Naive thymus-derived CD8-positive, alpha-beta T cell (primary cell): ENCODE measurements around the gene HSPB8. TPM values are rescaled to one million over a fixed set of nuclear protein-coding genes. Genes with fewer than 3 reads are reported as not detected.

Experiments
- ATAC-seq, 2 donors: fragments of 150-1000 bp; cut with Tn5 transposase in 1 of 2; sonication (Bioruptor Pico), chemical (Tn5 transposase) in 1 of 2; 1 replicate in 1 of 2; 2 replicates in 1 of 2; pipeline ENCODE4 v1.10.0; 2021; ENCODE audit warnings: mild to moderate bottlenecking in 2 of 2, moderate library complexity in 2 of 2
- POLR2A ChIA-PET: fragments of 350-600 bp; sonication (Branson Sonifier 250); formaldehyde crosslinking; loops from one replicate; lab custom pipeline; 2021; ENCODE audit warnings: antibody characterized with exemption; lab: Charles Lee
- DNase-seq, 10 donors: peaks; one replicate each; pipeline versions ENCODE4 v3.0.0 to v3.0.0-alpha.2; 2020 to 2022
- H3K27ac Mint-ChIP-seq, 10 donors: one replicate each; pipeline ENCODE4 v1.8.0; 2020 to 2022; ENCODE audit warnings: mild to moderate bottlenecking in 10 of 10, mixed read lengths in 10 of 10, moderate library complexity in 4 of 10, inconsistent platforms in 1 of 10
- H3K27me3 Mint-ChIP-seq, 5 donors: one replicate each; pipeline ENCODE4 v1.8.0; 2021 to 2022; ENCODE audit warnings: mixed read lengths in 5 of 5
- H3K36me3 Mint-ChIP-seq, 3 donors: one replicate each; pipeline ENCODE4 v1.8.0; 2020 to 2022; ENCODE audit warnings: mixed read lengths in 3 of 3, mild to moderate bottlenecking in 2 of 3, inconsistent platforms in 1 of 3
- H3K4me1 Mint-ChIP-seq, 4 donors: one replicate each; pipeline ENCODE4 v1.8.0; 2021 to 2022; ENCODE audit warnings: mixed read lengths in 4 of 4
- H3K4me3 Mint-ChIP-seq, 10 donors: one replicate each; pipeline ENCODE4 v1.8.0; 2020 to 2022; ENCODE audit warnings: mild to moderate bottlenecking in 10 of 10, mixed read lengths in 10 of 10, moderate library complexity in 6 of 10, inconsistent platforms in 1 of 10
- H3K9me3 Mint-ChIP-seq, 9 donors: one replicate each; pipeline ENCODE4 v1.8.0; 2020 to 2022; ENCODE audit warnings: mixed read lengths in 9 of 9, mild to moderate bottlenecking in 3 of 9, inconsistent platforms in 1 of 9, moderate library complexity in 1 of 9
- polyA plus RNA-seq, 3 donors: library from polyadenylated mRNA; unstranded; fragments of 300-500 nt; fragmentation: Illumina TruSeq; gene quantifications; one replicate each; pipeline ENCODE4 v1.2.3, GENCODE V29; 2021
- total RNA-seq, 8 experiments: library from RNA in 2 of 8; stranded (reverse) in 2 of 8; gene quantifications; one replicate each; pipeline ENCODE4 v1.2.3 and lab custom pipeline; 2021 to 2026

Gene HSPB8
- total and polyA plus RNA-seq, 5 experiments from 2014 or later, result not detected

- Mint-ChIP-seq H3K36me3 (peaks cover 0 to 3% (median 0%) of the 10 kb centered on the region in 3 donors), H3K9me3 (peaks cover 0 to 9% (median 3%) of the 10 kb centered on the region in 9 donors), H3K4me3 (no peak overlapping the region), H3K4me1 (peaks cover 0 to 1% (median 0%) of the 10 kb centered on the region in 4 donors), H3K27me3 (peaks cover 8 to 44% (median 21%) of the 10 kb centered on the region in 5 donors), H3K27ac (no peak overlapping the region)
- no peak for ATAC-seq
- DNase-seq, result no peak
- POLR2A ChIA-PET, result no interaction called here
These were observed 3.6 kb upstream of the HSPB8 start for GRCh38 chr12:119175081-119175480.

DNA sequence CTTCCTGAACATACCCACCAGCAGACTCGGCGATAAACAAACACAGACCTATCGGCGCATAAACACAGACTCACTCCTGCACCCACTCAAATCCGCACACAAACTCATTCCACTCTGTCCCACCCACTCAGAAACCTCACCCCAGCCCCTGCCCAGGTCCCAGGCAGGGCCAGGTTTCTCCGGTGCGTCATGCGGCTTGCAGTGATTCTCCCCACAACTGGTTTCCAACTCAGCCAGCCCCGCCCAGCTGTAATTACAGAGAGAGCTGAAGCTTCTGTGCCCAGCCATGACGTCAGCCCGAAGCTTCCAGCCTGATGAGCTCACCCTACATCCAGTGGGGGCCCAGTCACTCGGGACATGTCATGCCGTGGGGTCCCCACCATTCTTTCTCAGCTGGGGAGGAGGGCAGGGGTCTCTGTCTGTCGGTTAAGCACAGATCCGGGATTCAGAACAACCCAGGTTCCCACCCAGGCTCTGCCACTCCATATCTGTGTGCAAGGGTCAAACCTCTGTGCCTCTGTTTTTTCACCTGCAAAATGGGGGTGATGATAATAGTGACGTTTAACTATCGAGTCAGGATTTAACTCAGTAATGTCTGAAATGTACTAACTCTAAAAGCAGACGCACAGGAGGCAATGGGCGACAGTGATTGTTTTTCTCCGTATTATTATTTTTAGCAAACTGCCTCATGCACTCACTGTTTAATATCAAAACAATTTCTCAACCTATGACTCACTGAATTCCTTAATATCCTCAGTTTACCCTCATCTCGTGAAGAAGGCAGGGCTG lies 2.3 kb upstream of the HSPB8 start:
- Mint-ChIP-seq H3K4me1 (no peaks in the 10 kb centered on the region), H3K27me3 (peaks cover 8 to 39% (median 24%) of the 10 kb centered on the region in 5 donors), H3K36me3 (peaks cover 0 to 3% (median 0%) of the 10 kb centered on the region in 3 donors), H3K9me3 (peaks cover 0 to 7% (median 0%) of the 10 kb centered on the region in 9 donors), H3K27ac (no peak overlapping the region), H3K4me3 (no peak overlapping the region)
- POLR2A ChIA-PET, result no interaction called here
- ATAC-seq (no peak), DNase-seq (no peak)

GRCh38 chr12:119177056-119177325 lies 1.7 kb upstream of the HSPB8 start:
- H3K27ac Mint-ChIP-seq, result no peak overlapping the region

GRCh38 chr12:119177724-119178380 lies 879 bp upstream of the HSPB8 start:
- Mint-ChIP-seq H3K27me3 (peaks cover 8 to 39% (median 24%) of the 10 kb centered on the region in 5 donors), H3K9me3 (peaks cover 0 to 3% (median 0%) of the 10 kb centered on the region in 9 donors), H3K4me3 (no peak overlapping the region), H3K36me3 (peaks cover 0 to 3% (median 0%) of the 10 kb centered on the region in 3 donors), H3K27ac (no peak overlapping the region), H3K4me1 (no peaks in the 10 kb centered on the region)
- POLR2A ChIA-PET, result no interaction called here
- DNase-seq (no peak), ATAC-seq (no peak)

More at GRCh38 chr12:119177056-119177325, 1.7 kb upstream of the HSPB8 start:
- Mint-ChIP-seq H3K4me3 (no peak overlapping the region), H3K4me1 (no peaks in the 10 kb centered on the region), H3K27me3 (peaks cover 9 to 39% (median 24%) of the 10 kb centered on the region in 5 donors), H3K9me3 (peaks cover 0 to 6% (median 0%) of the 10 kb centered on the region in 9 donors), H3K36me3 (peaks cover 0 to 3% (median 0%) of the 10 kb centered on the region in 3 donors)
- no peak for ATAC-seq
- POLR2A ChIA-PET, result no interaction called here
- DNase-seq, result no peak

- no peak for ATAC-seq
- H3K27me3 Mint-ChIP-seq, result peaks cover 8 to 39% (median 24%) of the 10 kb centered on the region in 5 donors
- no peak for DNase-seq
- H3K9me3 Mint-ChIP-seq, result peaks cover 0 to 3% (median 0%) of the 10 kb centered on the region in 9 donors
- peaks cover 0 to 3% (median 0%) of the 10 kb centered on the region in 3 donors for H3K36me3 Mint-ChIP-seq
- H3K4me1 Mint-ChIP-seq, result no peaks in the 10 kb centered on the region
- H3K27ac Mint-ChIP-seq, result no peak overlapping the region
- POLR2A ChIA-PET, result no interaction called here
- no peak overlapping the region for H3K4me3 Mint-ChIP-seq
These were observed 747 bp downstream of the HSPB8 start for GRCh38 chr12:119179335-119180021.

DNA sequence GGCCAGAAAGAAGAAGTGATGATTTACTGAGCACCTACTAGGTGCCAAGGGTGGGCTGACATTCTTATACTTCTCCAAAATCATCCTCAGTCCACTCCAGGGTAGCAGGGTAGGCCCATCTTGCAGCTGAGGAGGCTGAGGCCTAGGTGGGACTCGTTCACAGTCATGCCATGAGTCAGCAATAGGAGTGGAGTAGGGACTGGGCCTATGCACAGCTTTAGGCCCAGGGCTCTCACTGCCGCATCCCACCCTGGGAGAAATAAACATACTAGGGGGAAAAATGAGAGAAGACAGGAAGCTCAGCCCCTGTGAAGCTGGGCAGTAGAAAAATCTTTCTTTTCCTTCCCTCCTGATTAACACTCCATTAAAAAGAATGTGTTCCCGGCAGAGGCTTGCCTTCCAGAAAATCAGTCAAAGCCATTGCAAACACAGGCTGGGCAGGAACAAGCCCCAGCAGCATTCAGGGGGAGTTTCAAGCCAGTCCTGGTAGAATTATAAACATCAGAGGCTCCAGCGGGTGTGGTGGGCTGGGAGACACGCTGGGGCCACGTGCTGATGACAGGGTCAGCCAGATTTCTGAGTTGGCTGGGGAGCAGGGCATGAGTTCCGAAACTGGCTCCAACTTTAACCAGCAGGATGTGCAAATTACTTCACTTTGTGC lies 1.8 kb downstream of the HSPB8 start:
- DNase-seq, result no peak
- H3K27me3 Mint-ChIP-seq, result peaks cover 8 to 39% (median 24%) of the 10 kb centered on the region in 5 donors
- peaks cover 0 to 3% (median 0%) of the 10 kb centered on the region in 3 donors for H3K36me3 Mint-ChIP-seq
- ATAC-seq, result no peak
- POLR2A ChIA-PET, result no interaction called here
- H3K4me1 Mint-ChIP-seq, result no peaks in the 10 kb centered on the region
- H3K4me3 Mint-ChIP-seq, result no peak overlapping the region
- H3K27ac Mint-ChIP-seq, result no peak overlapping the region
- peaks cover 0 to 3% (median 0%) of the 10 kb centered on the region in 9 donors for H3K9me3 Mint-ChIP-seq

- Mint-ChIP-seq H3K9me3 (peaks cover 0 to 2% (median 0%) of the 10 kb centered on the region in 9 donors), H3K27me3 (peaks cover 8 to 36% (median 21%) of the 10 kb centered on the region in 5 donors), H3K27ac (no peak overlapping the region), H3K4me1 (no peaks in the 10 kb centered on the region), H3K4me3 (no peak overlapping the region), H3K36me3 (peaks cover 0 to 3% (median 0%) of the 10 kb centered on the region in 3 donors)
- ATAC-seq, result no peak
- POLR2A ChIA-PET, result no interaction called here
- DNase-seq, result no peak
These were observed 2.5 kb downstream of the HSPB8 start for GRCh38 chr12:119181202-119181601.

GRCh38 chr12:119181944-119182343 lies 3.2 kb downstream of the HSPB8 start:
- ATAC-seq (no peak), DNase-seq (no peak)
- Mint-ChIP-seq H3K9me3 (no peaks in the 10 kb centered on the region), H3K4me3 (no peak overlapping the region), H3K27ac (no peak overlapping the region), H3K4me1 (no peaks in the 10 kb centered on the region), H3K27me3 (peaks cover 6 to 28% (median 14%) of the 10 kb centered on the region in 5 donors), H3K36me3 (peaks cover 0 to 3% (median 0%) of the 10 kb centered on the region in 3 donors)
- POLR2A ChIA-PET, result no interaction called here

DNA sequence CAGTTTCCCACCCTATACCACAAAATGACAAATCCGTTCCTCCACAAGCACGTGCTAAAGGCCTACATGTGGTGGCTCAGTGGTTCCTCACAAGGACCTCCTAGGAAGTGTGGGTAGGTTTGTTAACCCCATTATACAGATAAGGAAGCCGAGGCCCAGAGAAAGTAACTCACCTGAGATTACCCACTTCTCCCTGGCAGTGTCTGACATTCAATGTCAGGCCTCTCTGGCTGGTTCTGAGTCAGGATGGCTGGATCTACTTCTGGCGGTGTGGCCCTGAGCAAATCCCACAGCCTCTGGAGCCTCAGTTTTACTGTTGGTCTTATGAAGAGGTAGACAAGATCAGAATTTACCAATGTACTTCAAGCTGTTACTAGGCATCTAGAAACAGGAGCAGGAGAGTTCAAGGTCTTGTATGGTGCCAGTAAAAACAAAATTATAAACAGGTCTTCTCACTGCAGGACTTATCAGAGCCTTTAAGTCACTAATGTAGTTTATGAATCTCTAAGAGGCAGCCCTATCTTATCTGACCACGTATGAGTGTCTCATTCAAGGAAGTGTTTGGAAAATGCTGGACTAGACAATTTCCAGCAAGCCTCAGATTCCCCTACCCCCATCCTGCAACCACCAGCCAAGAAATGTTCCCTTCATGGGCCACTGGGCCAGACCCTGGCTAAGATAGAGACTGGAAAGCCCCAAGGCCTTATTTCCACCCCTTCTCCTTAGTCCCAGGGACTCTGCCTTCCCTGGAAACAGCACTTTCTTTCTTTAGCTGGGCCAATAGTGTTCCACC lies 4.2 kb downstream of the HSPB8 start:
- Mint-ChIP-seq H3K4me1 (no peaks in the 10 kb centered on the region), H3K4me3 (no peak overlapping the region), H3K36me3 (peaks cover 0 to 3% (median 0%) of the 10 kb centered on the region in 3 donors), H3K9me3 (no peaks in the 10 kb centered on the region), H3K27ac (no peak overlapping the region), H3K27me3 (peaks cover 3 to 19% (median 7%) of the 10 kb centered on the region in 5 donors)
- DNase-seq, result no peak
- POLR2A ChIA-PET, result no interaction called here
- no peak for ATAC-seq

- Mint-ChIP-seq H3K9me3 (peaks cover 0 to 1% (median 0%) of the 10 kb centered on the region in 9 donors), H3K4me3 (no peak overlapping the region), H3K36me3 (no peaks in the 10 kb centered on the region), H3K4me1 (no peaks in the 10 kb centered on the region), H3K27me3 (peaks cover 0 to 10% (median 2%) of the 10 kb centered on the region in 5 donors), H3K27ac (no peak overlapping the region)
- DNase-seq (no peak), ATAC-seq (no peak)
- POLR2A ChIA-PET, result no interaction called here
These were observed 5.4 kb downstream of the HSPB8 start for GRCh38 chr12:119183942-119184695.

DNA sequence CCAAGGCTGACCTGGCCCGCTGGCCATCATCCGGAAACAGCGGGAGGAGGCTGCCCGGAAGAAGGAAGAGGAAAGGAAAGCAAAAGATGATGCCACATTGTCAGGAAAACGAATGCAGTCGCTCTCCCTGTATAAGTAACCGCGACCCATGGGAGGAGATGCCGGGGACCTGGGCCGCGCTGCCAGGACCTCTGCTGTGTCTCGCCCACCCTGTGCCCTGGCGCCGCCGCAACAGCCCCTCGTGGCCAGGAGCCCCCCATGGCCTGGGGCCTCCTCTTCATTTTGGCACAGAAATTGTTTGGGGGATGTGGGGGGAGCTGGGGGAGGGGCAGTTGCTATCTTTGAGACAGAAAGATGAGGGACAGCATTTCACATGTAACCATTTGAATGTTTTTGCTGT lies 16.5 kb downstream of the HSPB8 start:
- Mint-ChIP-seq H3K27ac (no peak overlapping the region), H3K36me3 (no peaks in the 10 kb centered on the region), H3K27me3 (peaks cover 0 to 9% (median 0%) of the 10 kb centered on the region in 5 donors), H3K4me3 (no peak overlapping the region), H3K4me1 (no peaks in the 10 kb centered on the region), H3K9me3 (peaks cover 0 to 11% (median 5%) of the 10 kb centered on the region in 9 donors)
- POLR2A ChIA-PET, result no interaction called here
- ATAC-seq (no peak), DNase-seq (no peak)
